Activated effector memory CD4-positive, alpha-beta T cell treated with anti-CD3 and anti-CD28 coated beads, Interleukin-2, amount 50 U/mL, for 16 hours (primary cell): Measurements from ENCODE around the gene PHC2.
A peak's percentile ranks its signal among the peaks of the same experiment; 100 is the strongest.
"Not testable (repeated sequence)": the region's sequence is repeated elsewhere in the genome, so short reads cannot be mapped to it uniquely, and the experiment has no call there.

ENCODE experiments used
- DNase-seq: peaks from one replicate; pipeline ENCODE4 v3.0.0-alpha.2; 2020

Gene PHC2

DNA sequence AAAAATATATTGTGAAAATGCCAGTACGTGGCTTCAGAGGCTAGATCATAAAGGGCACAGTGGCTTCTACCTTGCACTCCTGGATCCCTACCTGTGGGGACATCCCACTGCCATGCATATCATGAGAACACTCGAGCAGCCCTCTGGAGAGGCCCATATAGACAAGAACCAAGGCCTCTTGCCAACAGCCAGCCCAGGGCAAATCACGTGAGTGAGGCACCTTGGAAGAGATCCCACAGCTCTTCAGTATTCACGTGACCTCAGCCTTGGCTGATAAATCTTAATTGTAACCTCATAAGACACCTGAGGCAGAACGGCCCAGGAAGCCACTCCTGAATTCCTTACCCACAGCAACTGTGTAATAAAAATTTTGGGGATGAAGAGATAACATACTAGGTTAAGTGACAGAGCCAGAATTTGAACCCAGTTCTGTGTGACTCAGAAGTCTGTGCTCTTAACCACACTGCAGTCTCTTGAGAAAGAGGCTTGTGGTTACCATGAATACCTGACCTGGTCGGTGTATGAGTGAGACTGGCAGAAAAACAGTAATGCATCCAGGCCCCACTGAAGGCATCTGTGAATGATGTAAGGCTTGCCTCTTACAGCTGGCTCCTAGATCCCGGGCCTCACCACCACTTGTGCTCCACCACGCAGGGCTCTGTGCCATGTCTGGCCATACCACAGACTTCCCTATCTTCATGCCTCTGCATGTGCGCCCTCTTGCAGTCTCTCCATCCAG, 103.1 kb downstream of the PHC2 start:
- peak; percentile 33 for DNase-seq

DNA sequence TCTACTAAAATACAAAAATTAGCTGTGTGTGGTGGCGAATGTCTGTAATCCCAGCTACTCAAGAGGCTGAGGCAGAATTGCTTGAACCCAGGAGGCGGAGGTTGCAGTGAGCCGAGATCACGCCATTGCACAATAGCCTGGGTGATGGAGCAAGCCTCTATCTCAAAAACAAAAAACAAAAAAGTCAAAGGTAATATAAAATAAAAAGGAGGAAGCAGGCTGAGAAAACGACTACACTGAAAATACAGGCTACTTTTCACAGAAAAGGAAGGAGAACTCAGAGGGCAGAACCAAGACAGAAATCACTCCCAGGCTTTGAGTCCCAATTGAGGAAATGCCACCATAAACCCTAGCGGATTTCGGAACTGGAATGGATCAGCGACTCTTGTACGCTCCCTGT, 104.1 kb downstream of the PHC2 start:
- DNase-seq: no peak

GRCh38 chr1:33324677-33325575, 106.0 kb downstream of the PHC2 start:
- DNase-seq: peak; percentile 31

DNA sequence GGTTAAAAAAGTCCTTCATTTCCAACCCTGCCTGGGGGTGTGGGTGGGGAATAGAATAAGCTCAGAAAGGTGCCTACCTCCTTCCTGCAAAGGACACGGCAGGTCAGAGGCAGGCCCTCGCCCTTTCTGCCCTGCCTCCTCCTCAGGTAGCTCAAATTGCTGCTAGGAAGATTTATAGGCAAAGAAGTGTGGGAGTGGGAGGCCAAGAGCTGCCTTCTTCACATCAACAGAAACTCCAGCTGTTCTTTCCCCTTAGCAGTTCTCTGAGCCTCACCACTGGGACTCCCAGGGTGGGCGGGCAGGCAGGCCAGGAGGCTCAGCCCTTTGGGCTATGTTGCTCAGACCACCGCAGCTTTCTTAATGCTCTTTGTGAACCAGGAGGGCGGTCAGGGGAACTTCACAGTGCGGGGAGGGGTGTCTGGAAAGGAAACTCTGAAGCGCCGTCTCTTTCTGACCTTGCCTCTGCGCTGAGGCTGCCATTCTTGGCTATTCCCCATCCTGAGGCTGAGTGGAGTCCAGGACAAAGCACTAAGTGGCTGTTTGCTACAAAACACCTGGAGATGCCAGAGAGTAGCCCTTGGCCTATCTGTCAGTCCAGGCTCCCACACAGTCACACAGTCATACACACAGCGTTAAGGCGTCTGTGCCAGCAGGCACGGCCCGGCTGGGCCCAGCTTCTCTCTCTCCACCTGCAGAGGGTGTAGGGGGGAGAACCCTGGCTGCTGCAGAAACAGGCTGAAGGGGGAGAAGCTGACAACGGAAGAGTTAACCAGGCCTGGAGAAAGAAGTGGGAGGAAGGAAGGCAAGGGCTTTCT, 107.0 kb downstream of the PHC2 start:
- DNase-seq: peak; percentile 33

- DNase-seq: peak; percentile 54
These were observed 107.9 kb downstream of the PHC2 start for GRCh38 chr1:33322870-33323585.

- DNase-seq: peak; percentile 50
These were observed 108.8 kb downstream of the PHC2 start for GRCh38 chr1:33322109-33322508.

DNA sequence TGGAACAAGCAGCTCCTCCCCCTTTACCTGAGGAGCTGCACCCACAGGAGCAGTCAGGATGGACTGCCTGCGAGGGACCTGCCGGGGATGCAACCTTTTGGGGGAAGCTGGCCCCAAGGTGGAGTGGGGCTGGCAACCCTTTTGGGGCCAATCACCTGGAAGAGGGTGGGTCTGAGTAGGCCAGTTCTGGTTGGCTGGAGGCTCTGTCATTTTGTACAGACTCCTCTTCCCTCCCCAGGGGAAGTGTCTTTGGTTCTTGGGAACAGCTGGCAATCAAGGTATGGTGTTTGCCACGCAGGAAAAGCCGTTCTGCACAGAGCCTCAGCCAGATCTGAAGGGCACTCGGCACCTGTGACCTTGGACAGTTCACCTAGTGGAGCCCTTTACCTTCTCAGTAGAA, 109.7 kb downstream of the PHC2 start:
- peak; percentile 51 for DNase-seq

GRCh38 chr1:33320619-33321165, 110.2 kb downstream of the PHC2 start, which contains the start of gene A3GALT2:
TSS of gene A3GALT2 (minus strand) at chr1:33321098. CDS start at chr1:33321098, 0 bp downstream.
- DNase-seq: peak; percentile 44

GRCh38 chr1:33319949-33320618, 110.8 kb downstream of the PHC2 start:
- DNase-seq: no peak

DNA sequence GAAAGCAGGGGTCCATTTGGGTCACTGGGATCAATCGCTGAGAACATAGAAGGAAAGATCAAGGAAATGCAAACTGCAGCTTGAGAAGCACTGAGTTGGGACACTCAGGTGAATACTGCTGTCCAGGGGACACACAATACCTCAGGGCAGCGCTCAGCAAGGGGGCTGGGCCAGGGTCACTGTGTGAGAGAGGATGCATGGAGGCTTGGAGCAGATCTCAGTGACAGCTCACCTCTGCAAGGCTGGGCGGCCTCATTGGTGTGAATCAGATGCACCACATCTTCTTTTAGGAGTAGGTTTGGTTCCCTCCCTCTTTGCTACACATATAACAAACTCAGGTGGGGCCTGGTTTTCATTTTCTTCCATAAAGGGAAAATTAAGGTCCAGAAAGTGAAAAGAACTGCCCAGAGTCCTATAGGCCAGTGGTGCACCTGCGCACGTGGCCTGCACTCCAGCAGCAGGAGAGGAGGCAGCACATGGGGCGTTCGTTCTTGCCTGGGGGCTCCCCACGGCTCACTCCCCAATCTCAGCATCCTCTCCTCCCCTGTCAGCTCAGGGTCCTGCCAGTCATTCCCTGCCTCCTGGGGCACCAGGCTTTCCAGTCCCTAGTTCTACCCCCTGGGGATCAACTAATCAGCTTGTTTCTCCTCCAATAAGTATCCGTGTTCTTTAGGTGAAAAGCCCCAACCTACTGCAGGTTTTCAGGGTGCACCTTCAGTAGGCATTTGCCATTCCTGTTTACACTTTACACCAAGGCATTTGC, 111.5 kb downstream of the PHC2 start:
- no peak for DNase-seq

GRCh38 chr1:33317946-33318345, 112.9 kb downstream of the PHC2 start:
- DNase-seq: no peak

GRCh38 chr1:33317354-33317753, 113.5 kb downstream of the PHC2 start:
- no peak for DNase-seq

GRCh38 chr1:33316601-33317000, 114.3 kb downstream of the PHC2 start:
- no peak for DNase-seq

DNA sequence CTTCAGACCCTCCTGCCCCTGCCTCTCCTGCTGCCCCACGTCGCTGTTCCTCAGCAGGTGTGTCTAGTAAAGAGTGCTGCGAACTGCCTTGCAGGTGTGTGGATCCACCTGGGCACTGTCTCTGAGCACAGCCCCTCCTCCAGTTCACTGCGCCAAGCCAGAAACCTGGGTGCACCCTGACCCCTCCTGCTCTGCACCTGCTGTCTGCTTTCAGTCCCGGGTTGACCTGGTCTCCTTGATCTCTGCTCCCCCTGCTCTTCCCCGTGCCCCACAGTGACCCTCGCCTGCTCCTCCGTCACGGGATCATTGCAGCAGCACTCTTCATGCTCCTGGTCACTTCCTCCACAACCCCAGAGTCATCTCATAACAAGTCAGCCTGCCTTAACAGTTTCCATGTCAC, 116.5 kb downstream of the PHC2 start:
- DNase-seq: no peak

DNA sequence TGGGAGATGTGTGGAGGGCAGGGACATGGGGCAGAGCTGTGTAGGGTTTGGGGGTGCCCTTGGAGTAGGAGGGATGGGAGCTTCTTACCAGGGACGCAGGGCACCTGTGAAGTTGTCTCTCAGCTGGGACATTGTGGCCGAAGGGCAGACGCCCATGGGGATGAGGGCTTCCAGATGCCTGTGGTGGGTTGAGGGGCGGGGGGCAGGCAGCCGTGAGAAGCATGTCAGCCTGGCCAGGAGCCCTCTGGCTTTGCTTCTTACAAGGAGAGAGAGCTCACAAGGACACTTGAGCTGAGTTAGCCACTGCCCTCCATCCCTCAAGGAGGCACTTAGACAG, 118.5 kb downstream of the PHC2 start:
- DNase-seq: no peak

- DNase-seq: no peak
These were observed 119.0 kb downstream of the PHC2 start for GRCh38 chr1:33311706-33312412.

DNA sequence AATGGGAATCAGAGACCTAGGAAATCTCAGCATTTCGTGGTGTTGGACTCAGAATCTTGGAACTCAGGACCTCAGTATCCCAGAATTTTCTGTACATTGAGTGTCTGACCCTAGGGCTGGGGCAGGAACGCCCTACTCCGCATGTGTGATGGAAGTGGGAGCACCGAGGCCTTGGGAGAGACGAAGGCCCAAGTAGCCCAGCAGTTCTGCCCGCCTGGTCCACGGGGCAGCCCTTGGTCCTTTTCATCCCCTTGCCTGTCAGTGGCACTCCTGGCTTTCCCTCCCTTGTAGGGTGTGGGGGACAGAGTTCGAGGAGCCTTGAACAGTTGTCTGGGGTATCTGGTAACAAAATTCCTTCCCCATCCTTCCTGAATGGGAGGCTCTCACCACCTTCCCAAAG, 120.2 kb downstream of the PHC2 start:
- DNase-seq: no peak

- DNase-seq: not testable (repeated sequence)
These were observed 121.5 kb downstream of the PHC2 start for GRCh38 chr1:33309351-33309750.

- DNase-seq: no peak
These were observed 123.4 kb downstream of the PHC2 start for GRCh38 chr1:33307494-33307864.
